GM06990 (cell line): ENCODE results near the gene IFNG.

Experiments used
- DNase-seq: peaks from one replicate; pipeline ENCODE4 v3.0.0-alpha.2; 2011; ENCODE audit not compliant: insufficient read length; ENCODE audit errors: extremely low read depth
- H3K27me3 ChIP-seq: replicated peaks from 2 replicates; pipeline ENCODE4 v1.6.0; 2011; ENCODE audit warnings: low read length; ENCODE audit not compliant: control insufficient read depth, insufficient read depth
- H3K36me3 ChIP-seq: 2 replicates; pipeline ENCODE4 v1.5.1; 2011; ENCODE audit warnings: low read length; ENCODE audit not compliant: control insufficient read depth, insufficient read depth
- H3K4me3 ChIP-seq: replicated peaks from 2 replicates; pipeline ENCODE4 v1.5.1; 2011; ENCODE audit warnings: low read depth, mild to moderate bottlenecking, control low read depth, low read length
- TF ChIP-seq, protein P1 (sequence below): IDR thresholded peaks from 2 replicates; pipeline ENCODE4 v1.5.1; 2011; ENCODE audit warnings: low read length, control low read depth, mild to moderate bottlenecking, inconsistent platforms; ENCODE audit not compliant: insufficient read depth, poor library complexity, severe bottlenecking

Gene IFNG

DNA sequence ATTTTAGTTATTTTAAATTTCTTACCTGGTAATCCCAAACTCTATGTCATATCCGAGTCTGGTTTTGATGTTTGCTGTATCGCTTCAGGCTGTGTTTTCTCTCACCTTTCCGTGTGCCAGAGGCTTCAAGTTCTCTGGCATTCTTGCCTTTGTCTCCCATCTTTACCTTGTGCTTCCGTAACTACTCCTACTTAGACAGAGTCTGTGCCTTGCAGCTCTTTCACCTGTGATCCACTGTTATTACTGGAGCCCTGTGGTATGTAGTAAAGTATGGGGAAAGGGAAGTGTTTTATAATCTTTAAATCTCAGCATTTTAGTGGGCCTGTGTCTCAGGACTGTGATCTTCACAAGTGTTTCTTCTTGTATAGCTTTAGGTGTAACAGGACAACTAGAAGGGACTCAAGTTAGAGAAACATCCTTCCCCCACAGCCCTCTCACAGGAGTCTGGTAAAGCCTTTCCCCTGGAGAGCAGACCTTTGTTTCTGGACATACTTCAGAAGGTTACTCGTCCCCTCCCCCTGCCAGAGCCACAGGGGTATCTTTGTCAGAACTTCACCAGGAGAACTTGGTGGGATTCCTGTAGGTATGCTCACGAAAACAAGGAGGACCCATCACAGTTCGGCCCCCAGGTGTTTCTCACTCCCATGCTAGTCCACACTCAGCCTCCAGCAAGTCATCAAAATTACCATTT is 11.1 kb downstream of the IFNG start:
- no peak overlapping the region for H3K4me3 ChIP-seq
- no peak for DNase-seq
- TF ChIP-seq, protein P1, sequence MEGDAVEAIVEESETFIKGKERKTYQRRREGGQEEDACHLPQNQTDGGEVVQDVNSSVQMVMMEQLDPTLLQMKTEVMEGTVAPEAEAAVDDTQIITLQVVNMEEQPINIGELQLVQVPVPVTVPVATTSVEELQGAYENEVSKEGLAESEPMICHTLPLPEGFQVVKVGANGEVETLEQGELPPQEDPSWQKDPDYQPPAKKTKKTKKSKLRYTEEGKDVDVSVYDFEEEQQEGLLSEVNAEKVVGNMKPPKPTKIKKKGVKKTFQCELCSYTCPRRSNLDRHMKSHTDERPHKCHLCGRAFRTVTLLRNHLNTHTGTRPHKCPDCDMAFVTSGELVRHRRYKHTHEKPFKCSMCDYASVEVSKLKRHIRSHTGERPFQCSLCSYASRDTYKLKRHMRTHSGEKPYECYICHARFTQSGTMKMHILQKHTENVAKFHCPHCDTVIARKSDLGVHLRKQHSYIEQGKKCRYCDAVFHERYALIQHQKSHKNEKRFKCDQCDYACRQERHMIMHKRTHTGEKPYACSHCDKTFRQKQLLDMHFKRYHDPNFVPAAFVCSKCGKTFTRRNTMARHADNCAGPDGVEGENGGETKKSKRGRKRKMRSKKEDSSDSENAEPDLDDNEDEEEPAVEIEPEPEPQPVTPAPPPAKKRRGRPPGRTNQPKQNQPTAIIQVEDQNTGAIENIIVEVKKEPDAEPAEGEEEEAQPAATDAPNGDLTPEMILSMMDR, result no peak
- no peaks in the 10 kb centered on the region for H3K36me3 ChIP-seq
- H3K27me3 ChIP-seq, result no peaks in the 10 kb centered on the region

DNA sequence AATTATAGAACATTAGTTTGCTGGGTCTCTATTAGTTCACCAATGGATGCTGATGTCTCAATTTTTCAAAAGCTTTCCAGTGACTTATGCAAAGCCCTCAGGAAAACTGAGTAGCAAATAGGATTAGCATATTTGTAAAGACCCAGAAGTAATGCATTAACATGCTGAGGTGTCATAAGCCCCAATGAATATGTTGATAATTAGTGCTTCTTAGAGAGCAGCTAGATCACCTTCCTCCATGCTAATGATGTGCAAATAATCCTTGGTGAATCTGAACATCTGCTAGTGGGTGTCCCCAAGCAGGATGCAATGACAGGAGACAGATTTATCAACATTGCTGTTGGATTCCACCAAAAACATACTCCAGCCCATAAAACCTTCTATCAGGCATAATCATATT is 19.0 kb downstream of the IFNG start:
- H3K27me3 ChIP-seq, result no peaks in the 10 kb centered on the region
- no peak for DNase-seq
- H3K4me3 ChIP-seq, result no peak overlapping the region
- TF ChIP-seq, protein P1, result no peak
- H3K36me3 ChIP-seq, result no peaks in the 10 kb centered on the region

DNA sequence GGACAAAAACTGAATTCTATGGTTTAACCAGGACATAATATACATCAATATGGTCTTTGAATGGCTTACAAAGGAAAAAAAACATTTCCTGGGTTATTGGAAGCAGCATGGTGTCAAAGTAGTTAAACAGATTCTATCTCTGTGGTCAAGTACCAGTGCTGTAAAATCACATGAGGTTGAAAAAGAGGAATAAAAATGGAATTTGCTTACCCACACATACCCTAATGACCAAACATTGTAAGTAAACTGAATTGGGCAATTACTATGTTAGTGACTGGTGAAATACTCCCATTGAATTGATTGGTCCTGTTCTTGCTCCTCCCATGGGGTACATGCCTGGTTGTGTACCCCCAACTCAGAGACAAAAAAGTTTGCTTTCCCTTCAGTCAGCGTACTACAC is 19.6 kb downstream of the IFNG start:
- no peaks in the 10 kb centered on the region for H3K27me3 ChIP-seq
- TF ChIP-seq, protein P1, result no peak
- DNase-seq, result no peak
- H3K36me3 ChIP-seq, result no peaks in the 10 kb centered on the region
- no peak overlapping the region for H3K4me3 ChIP-seq

DNA sequence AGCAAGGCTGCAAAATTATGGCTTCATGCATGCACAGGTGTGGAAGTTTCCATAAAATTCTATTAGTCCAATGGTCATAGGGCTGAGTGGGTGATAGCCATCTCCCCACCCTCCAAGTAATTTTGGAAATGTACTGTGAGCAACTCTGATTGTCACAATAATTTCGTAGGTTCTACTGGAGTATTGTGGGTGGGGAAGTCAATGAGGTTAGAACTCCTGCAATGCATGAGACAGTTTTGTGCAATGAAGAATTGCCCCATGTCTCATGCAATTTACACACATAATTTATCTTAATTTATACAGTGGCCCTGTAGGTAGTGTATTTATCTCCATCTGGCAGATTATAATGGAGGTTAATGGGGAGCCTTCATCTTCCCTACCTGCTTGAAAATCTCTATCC is 20.5 kb downstream of the IFNG start:
- DNase-seq, result no peak
- Histone ChIP-seq H3K27me3 (no peaks in the 10 kb centered on the region), H3K4me3 (no peak overlapping the region), H3K36me3 (no peaks in the 10 kb centered on the region)
- TF ChIP-seq, protein P1, result no peak

DNA sequence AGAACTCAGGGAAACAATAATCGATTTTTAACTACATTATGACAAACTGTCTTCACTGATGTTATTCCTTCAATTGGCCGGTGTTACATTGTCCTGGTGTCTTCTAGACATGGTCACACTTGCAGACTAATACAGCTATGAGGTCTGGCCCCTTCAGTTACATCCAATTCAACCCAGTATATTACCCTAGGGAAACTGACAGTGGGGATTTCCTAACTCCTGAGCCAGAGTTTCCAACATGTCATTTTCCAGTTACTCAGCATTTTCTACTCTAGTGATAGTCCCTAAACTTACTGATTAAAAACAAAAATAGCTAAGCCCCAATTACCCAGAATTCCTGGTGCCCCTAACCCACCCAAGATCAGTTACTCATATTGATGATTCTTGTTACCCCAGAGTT is 21.1 kb downstream of the IFNG start:
- H3K27me3 ChIP-seq, result no peaks in the 10 kb centered on the region
- no peak for DNase-seq
- TF ChIP-seq, protein P1, result no peak
- no peaks in the 10 kb centered on the region for H3K36me3 ChIP-seq
- no peak overlapping the region for H3K4me3 ChIP-seq
